K562 (cell line): Measurements from ENCODE around the gene OR5H6. TPM values are rescaled to one million over a fixed set of nuclear protein-coding genes. Genes with fewer than 3 reads are reported as not detected.

Experiments used
- ATAC-seq: fragments of 200-7000 bp; cut with Tn5 transposase; 3 replicates; pipeline ENCODE4 v1.9.1; 2020; ENCODE audit warnings: moderate library complexity
- BruUV-seq: library from RNA; stranded (reverse); fragments of 400-500 nt; replicated peaks from 2 replicates; lab custom pipeline; 2021; lab: Mats Ljungman, UMichigan
- CTCF ChIA-PET: fragments of 300-600 bp; formaldehyde crosslinking; extraction: SDS; loops from one replicate; lab custom pipeline; 2021; ENCODE audit warnings: low intra/inter-chr PET ratio; lab: Yijun Ruan, JAX
- POLR2A ChIA-PET: fragments of 300-600, 350-650 bp; sonication (Branson Sonifier 250); formaldehyde crosslinking; extraction: SDS; loops from one replicate; lab custom pipeline; 2021; ENCODE audit warnings: antibody characterized with exemption, inconsistent platforms; lab: Yijun Ruan, JAX
- DNase-seq, 4 experiments: peaks; one replicate each; pipeline versions ENCODE4 v3.0.0 to v3.0.0-alpha.2; 2011 to 2018; ENCODE audit warnings: low spot score in 3 of 4, mixed read lengths in 3 of 4; ENCODE audit errors: extremely low read depth in 1 of 4
- FAIRE-seq: peaks from 2 replicates; lab custom pipeline; 2011; peaks lifted over from hg19 to GRCh38; lab: Jason Lieb, UNC
- H2AFZ ChIP-seq: 2 replicates; pipeline ENCODE4 v1.6.0; 2011; ENCODE audit warnings: low read depth, low read length, control low read depth, inconsistent platforms
- H3K27ac ChIP-seq: fragments of 200-600 bp; 3 replicates; pipeline ENCODE4 v1.8.0; 2011; ENCODE audit warnings: low read depth, mild to moderate bottlenecking, control low read depth, inconsistent platforms, low read length, moderate library complexity, mixed read lengths; ENCODE audit errors: extremely low read depth
- H3K27me3 ChIP-seq, 2 experiments: fragments of 300-600 bp in 1 of 2; 2 replicates in 1 of 2; 3 replicates in 1 of 2; pipeline versions ENCODE4 v1.6.0 to v1.8.0; 2011; ENCODE audit warnings: inconsistent platforms in 2 of 2, low read length in 2 of 2, mild to moderate bottlenecking in 1 of 2, mixed read lengths in 1 of 2, moderate library complexity in 1 of 2; ENCODE audit not compliant: control insufficient read depth in 2 of 2, insufficient read depth in 2 of 2
- H3K36me3 ChIP-seq: fragments of 300-600 bp; 3 replicates; pipeline ENCODE4 v1.8.0; 2011; ENCODE audit warnings: mild to moderate bottlenecking, low read length, inconsistent platforms; ENCODE audit not compliant: control insufficient read depth, insufficient read depth
- H3K4me1 ChIP-seq, 2 experiments: fragments of 200-600 bp in 1 of 2; replicated peaks in 1 of 2; 2 replicates in 1 of 2; 3 replicates in 1 of 2; pipeline versions ENCODE4 v1.5.1 to v1.8.0; 2011; ENCODE audit warnings: inconsistent platforms in 2 of 2, low read length in 2 of 2, mild to moderate bottlenecking in 1 of 2, mixed read lengths in 1 of 2, moderate library complexity in 1 of 2; ENCODE audit not compliant: control insufficient read depth in 2 of 2, insufficient read depth in 2 of 2
- H3K4me2 ChIP-seq: 2 replicates; pipeline ENCODE4 v1.6.1; 2011; ENCODE audit warnings: low read length, control low read depth, inconsistent platforms, mixed read lengths; ENCODE audit not compliant: insufficient read depth
- H3K4me3 ChIP-seq: fragments of 200-600 bp; sonication (generic), shearing (Covaris generic); 2 replicates; pipeline ENCODE4 v1.5.1; 2016; ENCODE audit warnings: control low read depth, inconsistent platforms
- H3K79me2 ChIP-seq: fragments of 200-600 bp; 3 replicates; pipeline ENCODE4 v1.8.0; 2011; ENCODE audit warnings: low read length, inconsistent platforms; ENCODE audit not compliant: control insufficient read depth, insufficient read depth
- H3K9ac ChIP-seq, 2 experiments: 2 replicates each; pipeline versions ENCODE4 v1.6.0 to v1.6.1; 2011; ENCODE audit warnings: low read depth in 2 of 2, low read length in 2 of 2, control low read depth in 1 of 2, inconsistent platforms in 1 of 2, mild to moderate bottlenecking in 1 of 2, mixed read lengths in 1 of 2; ENCODE audit not compliant: insufficient read depth in 1 of 2
- H3K9me1 ChIP-seq: one replicate; pipeline ENCODE4 v1.6.0; 2011; ENCODE audit warnings: inconsistent platforms, mild to moderate bottlenecking, low read length, moderate library complexity; ENCODE audit not compliant: control insufficient read depth, insufficient read depth
- H3K9me3 ChIP-seq: replicated peaks from 2 replicates; pipeline ENCODE4 v1.5.1; 2011; ENCODE audit warnings: low read depth, low read length, inconsistent platforms; ENCODE audit not compliant: control insufficient read depth, insufficient read depth
- H4K20me1 ChIP-seq: replicated peaks from 2 replicates; pipeline ENCODE4 v1.6.1; 2011; ENCODE audit warnings: low read length, inconsistent platforms, mixed read lengths; ENCODE audit not compliant: control insufficient read depth, insufficient read depth
- ARID2 ChIP-seq: fragments of 450-650 bp; IDR thresholded peaks from 2 replicates; pipeline ENCODE4 v1.6.1; 2017; ENCODE audit warnings: antibody characterized with exemption, mild to moderate bottlenecking
- CHD4 ChIP-seq: fragments of 200-600 bp; sonication (generic); IDR thresholded peaks from 3 replicates; pipeline ENCODE4 v1.6.1; 2012; ENCODE audit warnings: low read depth, mild to moderate bottlenecking, mixed read lengths, low read length, inconsistent platforms; ENCODE audit not compliant: insufficient read depth, insufficient replicate concordance, poor library complexity, severe bottlenecking
- DACH1 ChIP-seq: fragments of 450-650 bp; IDR thresholded peaks from 2 replicates; pipeline ENCODE4 v1.6.1; 2018; ENCODE audit not compliant: partially characterized antibody
- HDGF ChIP-seq: fragments of 450-650 bp; IDR thresholded peaks from 2 replicates; pipeline ENCODE4 v1.6.1; 2016
- JUND ChIP-seq, 2 experiments: IDR thresholded peaks; 2 replicates in 1 of 2; 3 replicates in 1 of 2; pipeline ENCODE4 v1.6.1; 2011; ENCODE audit warnings: borderline replicate concordance in 2 of 2, low read depth in 2 of 2, low read length in 2 of 2, improper control_type of control experiment in 1 of 2, missing biosample characterization in 1 of 2, missing genetic modification characterization in 1 of 2, missing genetic modification reagents in 1 of 2
- MXI1 ChIP-seq: IDR thresholded peaks from 2 replicates; pipeline ENCODE4 v1.6.1; 2011; ENCODE audit warnings: low read depth, mild to moderate bottlenecking, improper control_type of control experiment, low read length
- POLR2AphosphoS2 ChIP-seq: IDR thresholded peaks from 2 replicates; pipeline ENCODE4 v1.6.1; 2012; ENCODE audit warnings: low read length, improper control_type of control experiment
- RBM14 ChIP-seq: fragments of 200-400 bp; formaldehyde crosslinking; IDR thresholded peaks from 2 replicates; pipeline ENCODE4 v1.6.1; 2018; ENCODE audit warnings: low read depth, mild to moderate bottlenecking, low read length, moderate library complexity, borderline replicate concordance; ENCODE audit not compliant: insufficient read depth
- RCOR1 ChIP-seq, 2 experiments: IDR thresholded peaks; 2 replicates each; pipeline ENCODE4 v1.6.1; 2012; ENCODE audit warnings: low read depth in 2 of 2, low read length in 2 of 2, borderline replicate concordance in 1 of 2, improper control_type of control experiment in 1 of 2
- RFX1 ChIP-seq: fragments of 450-650 bp; IDR thresholded peaks from 2 replicates; pipeline ENCODE4 v1.6.1; 2016; ENCODE audit warnings: mild to moderate bottlenecking, moderate library complexity
- TRIM25 ChIP-seq: fragments of 450-650 bp; IDR thresholded peaks from 2 replicates; pipeline ENCODE4 v1.7.0; 2016; ENCODE audit warnings: borderline replicate concordance
- YY1 ChIP-seq, 3 experiments: IDR thresholded peaks; 2 replicates each; pipeline ENCODE4 v1.6.1; 2011; ENCODE audit warnings: low read length in 2 of 3, mild to moderate bottlenecking in 2 of 3, moderate library complexity in 2 of 3, borderline replicate concordance in 1 of 3, control low read depth in 1 of 3, low read depth in 1 of 3; ENCODE audit not compliant: insufficient read depth in 3 of 3, insufficient replicate concordance in 2 of 3, control insufficient read depth in 1 of 3, insufficient read length in 1 of 3; ENCODE audit errors: extremely low read depth in 1 of 3
- ZBTB8A ChIP-seq: fragments of 450-650 bp; IDR thresholded peaks from 2 replicates; pipeline ENCODE4 v1.6.1; 2018; ENCODE audit warnings: mild to moderate bottlenecking, moderate library complexity; ENCODE audit not compliant: partially characterized antibody
- ZFP1 ChIP-seq: fragments of 450-650 bp; formaldehyde crosslinking; IDR thresholded peaks from 2 replicates; pipeline ENCODE4 v1.4.0; 2020; ENCODE audit warnings: mild to moderate bottlenecking, mixed read lengths
- ZKSCAN8 ChIP-seq: fragments of 200-800 bp; sonication (Bioruptor generic); IDR thresholded peaks from 2 replicates; pipeline ENCODE4 v1.6.1; 2016; ENCODE audit warnings: missing genetic modification characterization, missing compliant biosample characterization
- ZNF217 ChIP-seq: sonication (generic); formaldehyde crosslinking; IDR thresholded peaks from 2 replicates; pipeline ENCODE4 v1.8.0; 2022; ENCODE audit warnings: mild to moderate bottlenecking, missing genetic modification reagents
- ZNF586 ChIP-seq: fragments of 450-650 bp; formaldehyde crosslinking; conservative IDR thresholded peaks from 2 replicates; pipeline ENCODE4 v1.4.0; 2020; ENCODE audit warnings: mild to moderate bottlenecking, moderate library complexity
- WGBS: fragments of 100-300 bp; shearing (Covaris generic); methylation state at CpG from one replicate; pipeline ENCODE4 v1.1.6; 2016; ENCODE audit warnings: low coverage, mixed read lengths; ENCODE audit not compliant: insufficient coverage; ENCODE audit errors: missing lambda C conversion rate; 5-methylcytosine and 5-hydroxymethylcytosine counted together
- in situ Hi-C: fragments of 300-500 bp; cut with MboI; formaldehyde crosslinking; loops from 4 replicates; pipeline ENCODE4 v1.15.0; 2018; ENCODE audit warnings: inconsistent platforms, mixed read lengths
- intact Hi-C: fragments of 100-400 bp; cut with micrococcal nuclease; formaldehyde crosslinking; loops from 2 replicates; pipeline ENCODE4 v1.14.2; 2022
- polyA plus RNA-seq, 8 experiments: library from polyadenylated mRNA; depleted of rRNA in 4 of 8; stranded (reverse) in 5 of 8; unstranded in 3 of 8; fragments of >200 nt; fragmentation: Nextera tagmentation in 2 of 8; fragmentation: Illumina TruSeq in 1 of 8; extraction: Ambion mirVana in 2 of 8; extraction: Trizol in 1 of 8; gene quantifications; 2 replicates each; pipeline versions ENCODE4 v1.2.1 to v1.2.3, GENCODE V29; 2011 to 2014; ENCODE audit warnings: inconsistent platforms in 1 of 8, missing spikeins in 1 of 8
- total RNA-seq, 7 experiments: library from RNA; depleted of rRNA in 6 of 7; stranded (reverse); fragments of >200 nt in 6 of 7; fragmentation: Illumina TruSeq in 2 of 7; extraction: Trizol in 2 of 7; gene quantifications; 2 replicates each; pipeline versions ENCODE4 v1.2.1 to v1.2.3, GENCODE V29; 2011 to 2021; ENCODE audit warnings: low replicate concordance in 1 of 7
- TF ChIP-seq, protein P1 (sequence below): fragments of 250-450 bp; sonication (Bioruptor Pico); IDR thresholded peaks from 2 replicates; pipeline ENCODE4 v1.5.0; 2021; ENCODE audit warnings: mild to moderate bottlenecking, borderline replicate concordance

Gene OR5H6
- total and polyA plus RNA-seq, 9 of the 15 experiments (the other 6 are each of a cell fraction or from before 2014, with no cell fraction given) = 0.08 TPM; not detected in 8

DNA sequence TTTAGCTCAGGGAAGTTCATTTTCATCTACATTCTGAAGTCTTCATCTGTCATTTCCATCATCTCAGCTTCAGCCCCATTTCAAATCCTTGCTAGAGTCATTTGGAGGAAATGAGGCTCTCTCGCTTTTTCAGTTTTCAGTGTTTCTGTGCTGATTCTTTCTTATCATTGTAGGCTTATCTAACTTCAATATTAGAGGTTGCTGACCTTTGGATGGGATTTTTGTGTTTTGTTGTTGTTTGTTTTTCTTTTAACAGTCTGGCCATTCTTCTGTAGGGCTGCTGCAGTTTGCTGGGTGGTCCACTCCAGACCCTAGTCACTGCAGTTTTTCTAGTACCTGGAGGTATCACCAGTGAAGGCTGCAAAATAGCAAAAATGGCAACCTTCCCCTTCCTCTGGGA lies 26.9 kb downstream of the OR5H6 start:
- Histone ChIP-seq H3K4me1 (no peaks in the 10 kb centered on the region), H3K27ac (no peak overlapping the region), H3K4me3 (no peak overlapping the region), H3K9me3 (no peaks in the 10 kb centered on the region), H4K20me1 (no peaks in the 10 kb centered on the region), H3K4me2 (no peak overlapping the region), H3K9ac (no peak overlapping the region), H3K36me3 (no peaks in the 10 kb centered on the region), H3K9me1 (no peaks in the 10 kb centered on the region), H2AFZ (no peak overlapping the region), H3K79me2 (no peaks in the 10 kb centered on the region), H3K27me3 (no peaks in the 10 kb centered on the region)
- ChIA-PET POLR2A (interaction anchor here (0.6 kb wide), 1 partner anchor 1342 kb away, joined by 4 read pairs; no protein-coding TSS in a partner anchor), CTCF (no interaction called here)
- in situ Hi-C loops = no loop called here
- FAIRE-seq (no peak), ATAC-seq (no peak), DNase-seq (no peak)
- 0% methylated on average over 1 of the region's 1 CpG for WGBS
- intact Hi-C loops = no loop called here
- no TSS peak for BruUV-seq
- TF ChIP-seq JUND (IDR thresholded peaks at IDR 0.05; ENCODE audit: borderline replicate concordance, low read depth, low read length) = no peak
- TF ChIP-seq JUND (tag; IDR thresholded peaks at IDR 0.05; ENCODE audit: borderline replicate concordance, low read depth, low read length) = no peak
- TF ChIP-seq ZKSCAN8 = no peak
- no peak for TF ChIP-seq ZNF217 (CRISPR knock-in tag)
- no peak for TF ChIP-seq TRIM25
- no peak for TF ChIP-seq HDGF
- TF ChIP-seq, protein P1, sequence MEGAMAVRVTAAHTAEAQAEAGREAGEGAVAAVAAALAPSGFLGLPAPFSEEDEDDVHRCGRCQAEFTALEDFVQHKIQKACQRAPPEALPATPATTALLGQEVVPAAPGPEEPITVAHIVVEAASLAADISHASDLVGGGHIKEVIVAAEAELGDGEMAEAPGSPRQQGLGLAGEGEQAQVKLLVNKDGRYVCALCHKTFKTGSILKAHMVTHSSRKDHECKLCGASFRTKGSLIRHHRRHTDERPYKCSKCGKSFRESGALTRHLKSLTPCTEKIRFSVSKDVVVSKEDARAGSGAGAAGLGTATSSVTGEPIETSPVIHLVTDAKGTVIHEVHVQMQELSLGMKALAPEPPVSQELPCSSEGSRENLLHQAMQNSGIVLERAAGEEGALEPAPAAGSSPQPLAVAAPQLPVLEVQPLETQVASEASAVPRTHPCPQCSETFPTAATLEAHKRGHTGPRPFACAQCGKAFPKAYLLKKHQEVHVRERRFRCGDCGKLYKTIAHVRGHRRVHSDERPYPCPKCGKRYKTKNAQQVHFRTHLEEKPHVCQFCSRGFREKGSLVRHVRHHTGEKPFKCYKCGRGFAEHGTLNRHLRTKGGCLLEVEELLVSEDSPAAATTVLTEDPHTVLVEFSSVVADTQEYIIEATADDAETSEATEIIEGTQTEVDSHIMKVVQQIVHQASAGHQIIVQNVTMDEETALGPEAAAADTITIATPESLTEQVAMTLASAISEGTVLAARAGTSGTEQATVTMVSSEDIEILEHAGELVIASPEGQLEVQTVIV (CRISPR knock-in tag) = no peak
- no peak for TF ChIP-seq DACH1
- no peak for TF ChIP-seq ARID2
- no peak for TF ChIP-seq RCOR1 (IDR thresholded peaks at IDR 0.05; ENCODE audit: borderline replicate concordance in 1 of 2, low read depth in 2 of 2, low read length in 2 of 2)
- no peak for TF ChIP-seq ZFP1 (CRISPR knock-in tag)
- no peak for TF ChIP-seq RFX1
- no peak for TF ChIP-seq YY1 (IDR thresholded peaks at IDR 0.05; ENCODE audit: borderline replicate concordance in 1 of 3, control insufficient read depth in 1 of 3, extremely low read depth in 1 of 3, insufficient read depth in 3 of 3, insufficient read length in 1 of 3, insufficient replicate concordance in 2 of 3, low read depth in 1 of 3, low read length in 2 of 3)
- TF ChIP-seq MXI1 = no peak
- TF ChIP-seq POLR2AphosphoS2 = no peak
- TF ChIP-seq RBM14 = no peak
- TF ChIP-seq ZBTB8A = no peak
- TF ChIP-seq ZNF586 (CRISPR knock-in tag) = no peak
- TF ChIP-seq CHD4 = no peak
